Esophagus (tissue), 2 donors: ENCODE measurements around the gene RNF14. TPM values are rescaled to one million over a fixed set of nuclear protein-coding genes. Genes with fewer than 3 reads are reported as not detected.

ENCODE experiments used
- H3K27ac ChIP-seq, 2 donors: one replicate each; pipeline ENCODE4 v1.5.1; 2013; ENCODE audit warnings: low read depth in 2 of 2, mild to moderate bottlenecking in 2 of 2, inconsistent platforms in 1 of 2, low read length in 1 of 2, moderate library complexity in 1 of 2
- H3K27me3 ChIP-seq, 2 donors: one replicate each; pipeline ENCODE4 v1.6.1; 2013; ENCODE audit warnings: low read length in 2 of 2, control low read depth in 1 of 2, mild to moderate bottlenecking in 1 of 2; ENCODE audit not compliant: insufficient read depth in 2 of 2, control insufficient read depth in 1 of 2
- H3K36me3 ChIP-seq, 2 donors: one replicate each; pipeline ENCODE4 v1.6.1; 2013; ENCODE audit warnings: low read length in 1 of 2; ENCODE audit not compliant: control insufficient read depth in 2 of 2, insufficient read depth in 2 of 2
- H3K4me1 ChIP-seq, 2 donors: one replicate each; pipeline ENCODE4 v1.6.1; 2013; ENCODE audit warnings: low read length in 1 of 2; ENCODE audit not compliant: control insufficient read depth in 2 of 2, insufficient read depth in 2 of 2
- H3K4me3 ChIP-seq, 2 donors: one replicate each; pipeline ENCODE4 v1.5.1; 2013; ENCODE audit warnings: low read length in 2 of 2, mild to moderate bottlenecking in 2 of 2, low read depth in 1 of 2, moderate library complexity in 1 of 2
- H3K9me3 ChIP-seq, 2 donors: one replicate each; pipeline ENCODE4 v1.6.1; 2013; ENCODE audit warnings: mild to moderate bottlenecking in 2 of 2, low read depth in 1 of 2, low read length in 1 of 2, moderate library complexity in 1 of 2; ENCODE audit not compliant: control insufficient read depth in 2 of 2, insufficient read depth in 1 of 2
- WGBS, 2 donors: extraction: QIAGEN DNeasy Blood & Tissue Kit; methylation state at CpG; one replicate each; pipeline ENCODE4 v1.1.7; 2013; 5-methylcytosine and 5-hydroxymethylcytosine counted together
- polyA plus RNA-seq, 2 donors: library from polyadenylated mRNA; stranded (reverse); fragments of 200-250 nt; gene quantifications; one replicate each; pipeline ENCODE4 v1.2.3, GENCODE V29; 2013
- donor health status: healthy with polysubstance abuse.
- donor health status: Bipolar disorder and iron deficiency.

Gene RNF14
- polyA plus RNA-seq, 2 donors, result 7.9 to 14.8 TPM

GRCh38 chr5:141945511-141946051 is 23.3 kb upstream of the RNF14 start:
- H3K36me3 ChIP-seq, result peaks cover 0 to 5% of the 10 kb centered on the region in 2 donors
- no peaks in the 10 kb centered on the region for H3K9me3 ChIP-seq
- 39 to 48% methylated on average over 25 of the region's 25 CpGs for WGBS, 2 donors
- H3K4me1 ChIP-seq, result peaks cover 0 to 7% of the 10 kb centered on the region in 2 donors
- no peaks in the 10 kb centered on the region for H3K27me3 ChIP-seq
- no peak overlapping the region for H3K27ac ChIP-seq
- no peak overlapping the region for H3K4me3 ChIP-seq

GRCh38 chr5:141947316-141947715 is 21.6 kb upstream of the RNF14 start:
- Histone ChIP-seq H3K4me3 (no peak overlapping the region), H3K4me1 (peaks cover 0 to 7% of the 10 kb centered on the region in 2 donors), H3K9me3 (no peaks in the 10 kb centered on the region), H3K27ac (no peak overlapping the region), H3K36me3 (peaks cover 0 to 5% of the 10 kb centered on the region in 2 donors), H3K27me3 (no peaks in the 10 kb centered on the region)
- WGBS, 2 donors, result 74 to 76% methylated on average over 4 of the region's 4 CpGs

- Histone ChIP-seq H3K4me1 (peaks cover 0 to 10% of the 10 kb centered on the region in 2 donors), H3K27ac (no peak overlapping the region), H3K9me3 (no peaks in the 10 kb centered on the region), H3K36me3 (peaks cover 0 to 5% of the 10 kb centered on the region in 2 donors), H3K27me3 (no peaks in the 10 kb centered on the region), H3K4me3 (no peak overlapping the region)
- 86 to 87% methylated on average over 2 of the region's 2 CpGs for WGBS, 2 donors
Observed at GRCh38 chr5:141948812-141949211, 20.1 kb upstream of the RNF14 start.

GRCh38 chr5:141949511-141949910 is 19.4 kb upstream of the RNF14 start:
- no peaks in the 10 kb centered on the region for H3K27me3 ChIP-seq
- H3K9me3 ChIP-seq, result no peaks in the 10 kb centered on the region
- H3K4me3 ChIP-seq, result no peak overlapping the region
- H3K36me3 ChIP-seq, result peaks cover 0 to 5% of the 10 kb centered on the region in 2 donors
- no peak overlapping the region for H3K27ac ChIP-seq
- 75 to 79% methylated on average over 2 of the region's 2 CpGs for whole genome bisulfite sequencing, 2 donors
- peaks cover 0 to 10% of the 10 kb centered on the region in 2 donors for H3K4me1 ChIP-seq

GRCh38 chr5:141950207-141951005 is 18.5 kb upstream of the RNF14 start:
- Histone ChIP-seq H3K27me3 (no peaks in the 10 kb centered on the region), H3K9me3 (no peaks in the 10 kb centered on the region), H3K36me3 (peaks cover 0 to 5% of the 10 kb centered on the region in 2 donors), H3K4me3 (no peak overlapping the region), H3K4me1 (peaks cover 0 to 8% of the 10 kb centered on the region in 2 donors), H3K27ac (no peak overlapping the region)
- WGBS, 2 donors, result 91 to 97% methylated on average over 3 of the region's 3 CpGs

GRCh38 chr5:141951332-141951781 is 17.5 kb upstream of the RNF14 start:
- peaks cover 0 to 4% of the 10 kb centered on the region in 2 donors for H3K4me1 ChIP-seq
- no peaks in the 10 kb centered on the region for H3K9me3 ChIP-seq
- WGBS, 2 donors, result 58% methylated on average over 9 of the region's 9 CpGs
- peaks cover 0 to 3% of the 10 kb centered on the region in 2 donors for H3K36me3 ChIP-seq
- H3K4me3 ChIP-seq, result no peak overlapping the region
- no peaks in the 10 kb centered on the region for H3K27me3 ChIP-seq
- no peak overlapping the region for H3K27ac ChIP-seq

- Histone ChIP-seq H3K27me3 (no peaks in the 10 kb centered on the region), H3K4me3 (no peak overlapping the region), H3K4me1 (peaks cover 0 to 4% of the 10 kb centered on the region in 2 donors), H3K36me3 (peaks cover 0 to 3% of the 10 kb centered on the region in 2 donors), H3K9me3 (no peaks in the 10 kb centered on the region), H3K27ac (no peak overlapping the region)
- 73 to 79% methylated on average over 2 of the region's 2 CpGs for WGBS, 2 donors
Observed at GRCh38 chr5:141952020-141952419, 16.9 kb upstream of the RNF14 start.

- Histone ChIP-seq H3K9me3 (no peaks in the 10 kb centered on the region), H3K27me3 (no peaks in the 10 kb centered on the region), H3K4me3 (no peak overlapping the region), H3K27ac (no peak overlapping the region), H3K36me3 (peaks cover 0 to 3% of the 10 kb centered on the region in 2 donors), H3K4me1 (peaks cover 3 to 4% of the 10 kb centered on the region in 2 donors)
- 94 to 95% methylated on average over 2 of the region's 2 CpGs for WGBS, 2 donors
Observed at GRCh38 chr5:141954194-141954593, 14.7 kb upstream of the RNF14 start.

- WGBS, 2 donors, result 54 to 56% methylated on average over 16 of the region's 16 CpGs
- no peaks in the 10 kb centered on the region for H3K9me3 ChIP-seq
- no peaks in the 10 kb centered on the region for H3K36me3 ChIP-seq
- peaks cover 3 to 4% of the 10 kb centered on the region in 2 donors for H3K4me1 ChIP-seq
- H3K27me3 ChIP-seq, result no peaks in the 10 kb centered on the region
- peak overlapping the region in 1 of 2 donors; percentile 11 for H3K27ac ChIP-seq
- H3K4me3 ChIP-seq, result no peak overlapping the region
Observed at GRCh38 chr5:141957367-141957996, 11.4 kb upstream of the RNF14 start.
